HG02973 (cell line): ENCODE measurements around the gene MINDY4B.

Experiments used
- ATAC-seq: cut with Tn5 transposase; IDR thresholded peaks from one replicate; pipeline ENCODE4 v1.9.1; 2021; ENCODE audit warnings: moderate library complexity; ENCODE audit not compliant: unreplicated experiment

Gene MINDY4B

GRCh38 chr3:150905339-150905738 is at the start of gene MINDY4B:
Gene MINDY4B (minus strand): TSS chr3:150905439. CDS start chr3:150905439, 0 bp downstream.
- no peak for ATAC-seq

GRCh38 chr3:150951923-150952322 is 46.7 kb upstream of the MINDY4B start:
- no peak for ATAC-seq

- ATAC-seq = no peak
Measured at GRCh38 chr3:150945226-150946032, 40.2 kb upstream of the MINDY4B start.

GRCh38 chr3:150942221-150942620 is 37.0 kb upstream of the MINDY4B start:
- ATAC-seq = no peak

GRCh38 chr3:150936693-150937092 is 31.5 kb upstream of the MINDY4B start:
- ATAC-seq = no peak

GRCh38 chr3:150933473-150933995 is 28.3 kb upstream of the MINDY4B start:
- no peak for ATAC-seq

- ATAC-seq = no peak
Measured at GRCh38 chr3:150931745-150932144, 26.5 kb upstream of the MINDY4B start.

GRCh38 chr3:150930839-150931238 is 25.6 kb upstream of the MINDY4B start:
- ATAC-seq = no peak

- ATAC-seq = no peak
Measured at GRCh38 chr3:150928234-150928633, 23.0 kb upstream of the MINDY4B start.

- no peak for ATAC-seq
Measured at GRCh38 chr3:150926328-150926727, 21.1 kb upstream of the MINDY4B start.

- ATAC-seq = peak; percentile 94
Measured at GRCh38 chr3:150925751-150926201, 20.5 kb upstream of the MINDY4B start.

GRCh38 chr3:150922611-150923010 is 17.4 kb upstream of the MINDY4B start:
- ATAC-seq = no peak

GRCh38 chr3:150921209-150921608 is 16.0 kb upstream of the MINDY4B start:
- no peak for ATAC-seq

GRCh38 chr3:150920236-150920635 is 15.0 kb upstream of the MINDY4B start:
- ATAC-seq = no peak

GRCh38 chr3:150917951-150918350 is 12.7 kb upstream of the MINDY4B start:
- ATAC-seq = no peak

- ATAC-seq = peak; percentile 36
Measured at GRCh38 chr3:150913133-150913922, 8.1 kb upstream of the MINDY4B start.

GRCh38 chr3:150912501-150912900 is 7.3 kb upstream of the MINDY4B start:
- peak; percentile 82 for ATAC-seq

GRCh38 chr3:150911771-150912170 is 6.5 kb upstream of the MINDY4B start:
- no peak for ATAC-seq

GRCh38 chr3:150906461-150906860 is 1.2 kb upstream of the MINDY4B start:
- no peak for ATAC-seq

GRCh38 chr3:150905746-150906145 is 507 bp upstream of the MINDY4B start:
- no peak for ATAC-seq

- ATAC-seq = no peak
Measured at GRCh38 chr3:150902988-150903387, 2.3 kb downstream of the MINDY4B start.

- no peak for ATAC-seq
Measured at GRCh38 chr3:150901793-150902192, 3.4 kb downstream of the MINDY4B start.
